HG03575 (cell line): ENCODE data around the gene FBXL4.

ENCODE experiments used
- ATAC-seq: cut with Tn5 transposase; IDR thresholded peaks from one replicate; pipeline ENCODE4 v1.9.1; 2021; ENCODE audit not compliant: unreplicated experiment, insufficient number of reproducible peaks, low FRiP score; ENCODE audit errors: extremely low read depth

The FBXL4 gene

DNA sequence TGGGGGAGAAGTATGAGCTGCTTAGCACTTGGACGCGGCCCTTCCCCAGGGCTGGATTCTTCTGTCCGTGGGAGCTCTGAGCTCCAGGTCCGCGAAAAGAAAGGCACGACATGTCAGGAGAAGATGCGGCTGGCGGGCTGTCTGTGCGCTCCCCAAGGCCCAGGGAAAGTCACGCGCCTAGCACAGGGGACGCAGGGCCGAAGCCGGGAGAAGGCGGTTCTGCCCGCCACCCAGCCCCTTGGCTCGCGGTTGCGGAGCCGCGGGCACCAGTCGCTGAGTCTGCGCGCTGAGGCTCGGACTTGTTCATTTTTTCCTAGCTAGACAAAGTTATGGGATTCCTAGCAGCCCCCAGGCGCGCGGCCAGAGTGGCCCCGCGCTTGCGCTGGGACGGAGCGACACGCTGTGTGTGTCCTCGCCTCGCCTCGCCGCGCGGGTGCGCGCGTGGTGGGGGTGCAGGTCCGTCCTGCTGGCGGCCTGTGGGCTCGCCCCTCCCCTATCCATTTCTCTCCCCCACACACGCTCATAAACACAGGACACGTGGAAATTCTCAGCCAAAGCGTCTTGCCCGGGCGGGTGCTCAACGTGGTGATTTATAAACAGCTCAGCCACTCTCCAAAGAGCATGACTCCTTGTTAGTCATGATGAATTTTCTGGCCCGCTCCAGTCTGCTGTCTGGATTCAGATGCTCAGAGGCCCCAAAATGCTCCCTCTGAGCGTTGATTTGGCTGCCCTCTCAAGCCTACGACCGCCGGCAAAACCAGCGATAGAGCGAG lies 115.3 kb downstream of the FBXL4 start:
- no peak for ATAC-seq

DNA sequence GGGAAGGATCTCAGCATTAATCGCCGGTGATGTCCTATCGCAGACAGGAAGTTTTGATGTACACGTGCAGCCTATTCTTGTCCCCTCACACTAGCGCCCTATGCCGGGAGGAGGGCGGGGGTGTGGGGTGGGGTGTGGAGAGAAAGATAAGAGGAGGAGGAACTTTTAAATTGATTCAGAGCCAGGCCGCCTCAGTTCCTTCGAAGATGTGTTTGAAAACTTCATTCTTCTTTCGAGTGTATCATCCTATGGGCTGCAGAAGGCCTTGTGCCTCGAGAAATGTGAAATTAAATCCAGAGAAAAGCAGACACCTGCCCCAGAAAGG lies 115.8 kb downstream of the FBXL4 start:
- ATAC-seq, result no peak

DNA sequence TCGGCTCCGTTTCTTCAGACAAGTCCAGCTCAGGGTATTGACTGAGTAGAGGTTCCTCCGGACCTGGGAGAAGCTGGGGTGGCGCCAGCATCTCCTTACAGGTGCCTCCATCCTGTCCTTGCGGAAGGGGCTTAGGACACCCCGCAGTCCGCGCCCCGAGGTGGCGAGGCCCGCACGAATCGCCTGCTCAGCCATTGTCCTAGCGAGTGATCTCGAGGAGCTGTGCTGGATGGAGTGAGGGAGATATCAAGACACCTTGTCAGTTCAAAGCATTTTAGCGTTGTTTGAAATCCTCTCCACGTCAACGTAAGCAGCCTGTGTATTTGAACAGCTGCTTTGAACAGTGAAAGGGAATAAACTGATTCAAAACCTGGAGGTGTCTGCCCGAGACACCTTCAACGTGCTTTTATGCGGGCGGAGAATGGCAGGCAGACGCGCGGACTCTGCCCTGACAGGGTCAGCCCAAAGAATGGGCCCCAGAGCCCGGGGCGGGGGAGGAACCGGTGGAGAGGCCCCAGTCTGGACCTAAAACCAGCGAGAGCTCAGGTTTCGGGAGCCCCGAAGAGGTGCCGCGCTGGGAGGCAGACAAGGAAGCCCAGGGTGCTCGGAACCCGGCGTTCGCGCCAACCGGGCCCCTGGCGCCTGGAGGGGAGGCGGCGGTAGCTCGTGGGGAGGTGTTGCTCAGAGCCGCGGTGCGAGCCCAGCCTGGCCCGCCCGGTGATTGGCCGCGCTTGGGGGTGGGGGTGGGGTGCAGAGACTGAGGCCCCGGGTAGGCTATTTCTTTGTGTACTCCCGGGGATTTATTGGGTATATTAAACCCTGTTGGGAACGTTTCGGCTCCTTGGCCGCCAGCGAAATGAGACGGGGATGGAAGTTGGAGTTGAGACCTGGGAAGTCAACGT lies 116.4 kb downstream of the FBXL4 start:
- ATAC-seq, result no peak

DNA sequence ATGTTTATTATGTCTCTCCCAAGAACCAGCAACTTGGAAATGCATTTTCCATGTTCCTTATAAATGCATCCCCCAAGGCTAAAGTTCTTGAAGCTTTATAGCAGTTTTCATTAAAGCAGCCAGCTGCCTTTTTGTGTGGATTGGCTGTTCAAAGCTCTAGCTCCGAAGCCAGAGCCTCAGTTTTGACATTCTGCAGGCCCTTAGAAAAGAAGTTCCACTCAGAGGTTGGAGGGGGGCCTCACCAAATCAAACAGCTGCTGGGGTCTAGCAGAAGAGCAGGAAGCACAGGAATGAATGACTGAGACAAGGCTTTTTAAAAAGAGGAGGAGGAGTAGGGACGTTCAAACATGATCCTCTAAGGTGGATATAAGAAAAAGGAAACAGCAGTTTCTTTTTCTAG lies 117.6 kb downstream of the FBXL4 start:
- no peak for ATAC-seq

DNA sequence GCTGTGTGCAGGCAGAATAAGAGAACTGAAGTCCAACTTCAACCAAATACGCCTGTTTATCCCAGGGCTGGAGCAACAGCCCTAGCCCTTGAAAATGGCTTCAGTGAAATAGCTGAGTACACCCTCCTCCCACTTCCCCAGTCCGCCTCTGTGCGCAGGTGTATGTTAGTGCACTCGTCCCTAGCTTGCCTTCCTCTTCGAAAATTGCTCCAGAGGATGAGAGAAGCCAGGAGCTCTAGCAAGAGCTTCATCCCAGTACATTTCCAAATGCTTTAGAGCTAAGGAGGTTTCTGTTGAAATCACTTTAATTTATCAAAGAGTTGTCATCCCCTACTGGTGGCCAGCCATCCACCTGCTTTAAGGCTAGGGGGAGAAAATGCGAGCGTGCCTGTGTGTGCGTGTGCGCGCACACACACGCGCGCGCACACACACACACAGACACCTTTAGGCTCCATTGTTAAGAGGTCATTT lies 118.8 kb downstream of the FBXL4 start:
- no peak for ATAC-seq

DNA sequence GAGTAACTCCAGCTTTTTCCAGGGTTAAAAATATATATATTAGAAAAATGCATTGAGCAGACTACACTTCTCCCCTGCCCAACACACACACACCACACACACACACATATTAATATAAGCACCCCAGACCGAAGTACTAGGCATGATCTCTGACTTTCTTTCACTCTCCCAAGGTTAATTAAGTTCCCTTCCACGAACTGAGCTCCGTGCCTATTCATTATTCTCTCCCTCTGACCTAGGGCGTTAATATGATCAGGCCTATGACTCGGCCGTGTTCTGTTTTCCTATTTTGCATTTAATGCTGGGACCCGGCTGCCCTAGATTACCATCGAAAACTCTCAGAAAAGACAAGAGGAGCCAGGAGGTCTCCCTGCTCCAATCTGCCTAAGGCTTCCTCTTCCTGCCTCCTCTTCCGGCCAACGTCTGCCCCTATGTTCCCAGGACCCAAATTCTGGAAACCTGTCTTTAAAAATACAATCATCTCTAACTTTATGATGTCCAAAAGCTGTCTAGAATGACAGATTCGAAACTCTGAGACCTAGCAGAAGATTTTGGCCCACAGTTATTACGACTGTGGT lies 119.4 kb downstream of the FBXL4 start:
- ATAC-seq, result no peak

DNA sequence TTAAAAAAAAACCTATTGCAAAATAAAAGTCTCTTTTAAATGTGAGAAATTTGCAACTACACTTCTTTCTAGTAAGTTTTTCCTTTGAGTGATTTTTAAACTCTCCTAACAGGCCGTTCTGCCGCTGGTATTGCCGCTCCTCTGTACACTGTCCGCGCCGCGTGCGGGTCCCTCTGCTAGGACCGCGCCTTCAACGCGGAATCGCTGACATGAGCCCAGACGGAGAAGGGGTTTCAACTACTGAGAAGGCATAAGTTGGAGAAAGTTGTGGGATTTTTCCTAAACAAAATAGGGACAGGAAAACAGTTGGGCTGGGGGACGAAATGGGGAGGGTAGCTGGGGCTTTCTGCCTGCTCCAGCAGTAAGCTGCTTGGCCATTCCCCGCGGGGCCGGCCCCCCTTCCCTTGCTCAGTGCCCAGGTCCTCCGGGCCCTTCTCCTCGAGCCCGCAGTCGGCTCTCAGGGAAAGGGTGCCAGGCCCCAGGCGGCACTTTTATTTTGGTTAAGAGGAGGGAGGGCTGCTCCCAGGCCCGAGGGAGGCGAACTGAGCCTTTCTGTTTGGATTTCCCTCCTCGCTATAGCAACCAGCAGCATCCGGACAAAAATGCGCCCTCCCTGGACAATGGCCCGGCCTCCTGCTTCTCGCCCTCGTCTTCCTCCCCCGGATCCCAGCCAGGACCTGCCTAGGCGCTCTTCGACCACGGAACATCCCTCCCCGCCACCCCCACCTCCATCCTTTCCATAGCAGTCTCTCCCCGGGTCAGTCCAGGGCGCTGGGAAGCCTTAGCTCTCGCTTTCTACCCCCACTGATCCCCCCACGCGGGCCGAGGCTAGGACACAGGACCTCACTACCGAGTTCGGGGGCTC lies 120.2 kb downstream of the FBXL4 start:
- no peak for ATAC-seq

DNA sequence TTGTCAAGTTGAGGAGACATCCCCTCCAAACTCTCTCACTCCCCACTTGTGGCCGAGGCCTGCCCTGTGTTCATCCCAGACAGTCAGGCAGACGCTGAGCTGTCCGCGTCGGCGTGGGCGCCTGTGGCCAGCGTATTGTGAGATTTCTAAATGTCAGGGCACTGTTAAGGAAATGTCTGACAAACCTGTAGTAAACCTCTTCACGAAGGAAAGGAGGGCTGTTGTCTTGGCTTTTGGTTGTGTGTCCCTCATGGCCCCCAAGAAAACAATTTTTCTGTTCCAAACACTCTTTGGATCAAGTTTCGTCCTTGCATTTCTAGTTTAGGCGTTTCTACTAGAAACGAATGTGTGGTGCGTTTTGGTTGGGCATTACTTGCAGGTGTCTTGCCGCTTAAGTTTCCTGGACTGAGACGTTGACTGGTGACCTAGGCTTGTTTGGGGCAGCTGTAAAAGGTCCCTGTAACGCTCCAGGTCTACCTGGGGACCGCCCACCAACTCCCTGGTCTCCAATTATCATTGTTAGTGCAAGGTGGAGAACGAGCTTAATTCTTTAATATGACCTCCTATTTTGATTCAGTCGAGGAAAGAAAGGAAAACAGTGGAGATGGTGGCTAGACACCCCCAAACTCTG lies 122.0 kb downstream of the FBXL4 start:
- no peak for ATAC-seq

DNA sequence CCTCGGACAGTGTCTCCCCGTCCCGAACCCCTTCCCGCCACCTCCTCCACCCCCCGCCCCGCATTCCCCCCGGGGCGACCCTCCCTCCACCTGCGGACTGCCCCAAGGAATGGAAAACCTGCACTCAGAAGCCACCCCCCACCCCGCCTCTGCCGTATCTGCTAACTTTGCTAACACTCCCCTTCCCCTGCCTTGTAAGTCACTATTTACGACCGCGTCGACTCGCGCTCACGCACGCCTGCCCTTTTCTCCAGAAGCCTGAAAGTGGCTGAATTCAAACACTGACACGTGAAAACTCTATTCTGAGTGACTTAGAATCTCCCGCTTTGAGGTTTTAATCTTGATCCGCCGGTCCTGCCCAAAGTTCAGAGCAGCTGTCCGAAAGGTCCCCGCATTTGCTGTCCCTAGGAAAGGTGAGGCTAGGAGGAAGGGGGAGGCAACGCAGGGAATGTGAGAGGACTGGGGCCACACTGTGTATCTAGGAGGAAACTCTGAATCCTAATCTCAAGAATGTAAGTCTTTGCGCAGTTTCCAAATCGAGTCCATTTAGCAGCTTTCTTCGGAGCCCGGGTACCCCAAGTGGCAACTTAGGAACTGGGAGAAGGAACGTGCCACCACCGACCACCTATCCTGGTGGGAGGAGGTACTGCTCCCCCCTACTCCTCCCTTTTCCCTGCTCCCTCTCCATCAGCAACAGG lies 122.7 kb downstream of the FBXL4 start:
- no peak for ATAC-seq

DNA sequence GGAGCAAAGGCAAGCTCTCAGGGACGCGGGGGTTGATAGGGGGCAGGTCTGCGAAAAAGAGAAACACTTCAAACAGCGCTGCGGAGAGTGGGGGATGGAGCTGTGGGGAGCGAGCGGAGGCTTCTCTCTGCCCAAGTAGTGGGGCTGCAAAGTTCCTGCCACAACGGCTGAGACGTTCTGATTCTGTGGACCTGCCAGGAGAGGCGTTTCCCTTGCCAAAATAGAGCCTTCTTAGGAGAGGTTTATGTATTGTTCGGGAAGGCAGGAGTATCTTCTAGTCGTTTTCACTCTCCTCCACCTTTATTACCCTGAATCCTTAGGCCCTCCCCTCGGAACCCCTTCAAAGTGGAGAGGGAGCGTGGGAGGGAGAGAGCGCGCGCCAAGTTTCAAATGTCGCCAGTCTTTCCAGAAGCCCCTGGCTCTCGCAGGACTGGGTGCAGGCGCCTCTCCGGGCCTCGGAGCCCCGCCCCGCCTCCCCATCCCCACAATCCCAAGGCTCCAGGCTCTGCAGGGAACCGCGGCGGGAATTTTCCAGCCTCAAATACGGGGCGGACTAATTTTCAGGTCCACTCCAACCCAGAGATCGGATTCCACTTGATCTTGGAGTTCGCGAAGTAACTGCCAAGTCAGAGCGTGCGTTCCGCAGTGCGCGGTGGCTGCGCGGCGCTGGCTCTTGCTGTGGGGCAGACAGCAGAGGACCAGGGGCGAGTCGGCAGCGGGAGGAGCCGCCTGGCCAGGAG lies 123.4 kb downstream of the FBXL4 start:
- ATAC-seq, result no peak

DNA sequence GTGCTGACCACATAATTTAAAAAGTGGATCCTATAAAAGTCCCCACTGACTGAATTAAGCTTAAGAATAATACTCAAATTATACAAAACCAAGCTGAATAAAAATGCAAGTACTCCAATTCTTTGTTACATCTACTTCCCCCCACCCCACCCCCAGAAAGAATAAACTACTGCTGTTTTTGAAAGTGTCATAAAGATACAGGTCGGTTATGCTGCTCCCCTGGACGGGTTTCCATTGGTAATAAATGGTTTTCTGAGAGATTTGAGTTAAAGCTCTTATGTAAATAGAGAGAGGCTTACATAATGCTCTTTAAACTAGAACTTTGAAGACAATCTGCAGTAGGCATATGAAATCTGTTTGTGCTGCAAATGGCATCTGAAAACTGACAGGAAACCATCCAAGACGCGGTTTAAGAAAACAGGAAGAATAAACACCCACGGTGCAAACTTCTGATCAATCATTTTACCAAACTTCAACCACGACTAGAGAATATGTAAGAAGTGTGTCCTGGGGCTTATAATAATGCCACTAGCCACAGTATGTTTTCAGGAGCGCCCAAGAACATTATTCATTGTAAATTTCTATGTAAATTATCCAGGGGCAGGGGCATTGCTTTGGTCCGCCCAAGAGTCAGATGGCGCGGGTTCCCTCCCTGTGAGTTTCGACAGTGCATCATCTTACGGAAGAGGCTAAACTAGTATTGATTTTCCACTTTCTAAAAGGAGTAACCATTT lies 124.2 kb downstream of the FBXL4 start:
- no peak for ATAC-seq

DNA sequence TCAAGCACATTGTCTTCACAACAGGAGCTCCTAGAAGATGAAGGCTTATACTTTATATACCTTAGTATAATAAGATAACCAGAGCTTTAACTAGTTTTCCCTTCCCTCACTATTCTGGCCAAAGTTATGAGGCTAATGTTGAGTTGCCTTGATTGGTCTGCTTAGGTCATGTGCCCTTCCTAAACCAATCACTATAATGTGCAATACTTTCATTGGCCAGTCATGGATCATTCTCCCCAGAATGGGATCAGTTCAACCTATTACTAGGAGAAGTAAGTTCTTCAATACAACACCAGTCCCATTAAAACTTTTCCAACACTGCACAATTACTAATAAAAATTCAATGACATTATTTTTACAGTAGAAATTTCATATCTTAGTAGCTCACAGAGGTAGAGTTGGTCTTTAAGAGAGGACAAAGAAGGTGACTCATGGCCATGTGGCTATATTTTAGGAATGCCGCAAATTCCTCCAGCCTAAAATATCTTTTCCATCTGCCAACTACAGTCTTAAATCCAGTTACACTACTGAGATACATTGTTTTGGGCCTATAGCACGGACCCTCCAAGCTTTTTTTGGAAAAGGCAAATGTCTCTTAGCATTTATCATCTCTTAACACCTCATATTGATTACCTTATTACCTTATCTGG lies 125.9 kb downstream of the FBXL4 start:
- ATAC-seq, result no peak
